Gastroesophageal sphincter (tissue), 3 donors: ENCODE data around the gene PDE8B.

Experiments
- CTCF ChIP-seq, 4 experiments: fragments of 200-600 bp in 2 of 4; fragments of 450-650 bp in 2 of 4; sonication (generic) in 1 of 4; IDR thresholded peaks; one replicate each; pipeline ENCODE4 v1.5.1; 2017 to 2019; ENCODE audit warnings: antibody characterized with exemption in 4 of 4, mild to moderate bottlenecking in 2 of 4, moderate library complexity in 2 of 4
- EP300 ChIP-seq: sonication (generic); formaldehyde crosslinking; IDR thresholded peaks from one replicate; pipeline ENCODE4 v1.6.1; 2017; ENCODE audit warnings: antibody characterized with exemption, mild to moderate bottlenecking
- POLR2A ChIP-seq, 2 donors: fragments of 450-650 bp; IDR thresholded peaks; one replicate each; pipeline ENCODE4 v1.6.1; 2017; ENCODE audit warnings: antibody characterized with exemption in 2 of 2, mild to moderate bottlenecking in 2 of 2, moderate library complexity in 1 of 2
- POLR2AphosphoS5 ChIP-seq: sonication (generic); formaldehyde crosslinking; IDR thresholded peaks from one replicate; pipeline ENCODE4 v1.6.1; 2017; ENCODE audit warnings: antibody characterized with exemption

GRCh38 chr5:77192441-77193050, 17.9 kb upstream of the PDE8B start:
- TF ChIP-seq CTCF (IDR thresholded peaks at IDR 0.05) (no peak), POLR2A (IDR thresholded peaks at IDR 0.05) (no peak), EP300 (no peak), POLR2AphosphoS5 (no peak)
